PC-9 (cell line): Measurements from ENCODE around the gene EXOC4.

Experiments used
- CTCF ChIP-seq: fragments of 200-600 bp; sonication (generic); conservative IDR thresholded peaks from 2 replicates; pipeline ENCODE4 v1.6.1; 2017; ENCODE audit warnings: mixed run types, antibody characterized with exemption, mild to moderate bottlenecking, moderate library complexity
- EZH2 ChIP-seq: fragments of 200-600 bp; sonication (generic); IDR thresholded peaks from 2 replicates; pipeline ENCODE4 v1.8.0; 2017; ENCODE audit warnings: antibody characterized with exemption, low read depth

- no peak for TF ChIP-seq CTCF
- TF ChIP-seq EZH2, result no peak
These were observed 229.7 kb downstream of the EXOC4 start for GRCh38 chr7:133482599-133482998.
